Fibroblast of the aortic adventitia (primary cell): Measurements from ENCODE around the gene SLC6A6. TPM values are rescaled to one million over a fixed set of nuclear protein-coding genes. Genes with fewer than 3 reads are reported as not detected.

ENCODE experiments used
- DNase-seq: peaks from one replicate; pipeline ENCODE4 v3.0.0-alpha.2; 2010; ENCODE audit warnings: low read depth
- H3K4me3 ChIP-seq: 2 replicates; pipeline ENCODE4 v1.5.1; 2011; ENCODE audit warnings: low read depth, mild to moderate bottlenecking, control low read depth, low read length, moderate library complexity
- total RNA-seq: library from RNA; depleted of rRNA; stranded (reverse); fragments of >200 nt; gene quantifications from 2 replicates; pipeline ENCODE4 v1.2.3, GENCODE V29; 2012; ENCODE audit warnings: low replicate concordance
- TF ChIP-seq, protein P1 (sequence below): IDR thresholded peaks from 2 replicates; pipeline ENCODE4 v1.5.1; 2011; ENCODE audit warnings: mild to moderate bottlenecking, low read length, control low read depth, inconsistent platforms; ENCODE audit not compliant: insufficient read depth

The SLC6A6 gene
- total RNA-seq, 1 donor, result 31.4 TPM

DNA sequence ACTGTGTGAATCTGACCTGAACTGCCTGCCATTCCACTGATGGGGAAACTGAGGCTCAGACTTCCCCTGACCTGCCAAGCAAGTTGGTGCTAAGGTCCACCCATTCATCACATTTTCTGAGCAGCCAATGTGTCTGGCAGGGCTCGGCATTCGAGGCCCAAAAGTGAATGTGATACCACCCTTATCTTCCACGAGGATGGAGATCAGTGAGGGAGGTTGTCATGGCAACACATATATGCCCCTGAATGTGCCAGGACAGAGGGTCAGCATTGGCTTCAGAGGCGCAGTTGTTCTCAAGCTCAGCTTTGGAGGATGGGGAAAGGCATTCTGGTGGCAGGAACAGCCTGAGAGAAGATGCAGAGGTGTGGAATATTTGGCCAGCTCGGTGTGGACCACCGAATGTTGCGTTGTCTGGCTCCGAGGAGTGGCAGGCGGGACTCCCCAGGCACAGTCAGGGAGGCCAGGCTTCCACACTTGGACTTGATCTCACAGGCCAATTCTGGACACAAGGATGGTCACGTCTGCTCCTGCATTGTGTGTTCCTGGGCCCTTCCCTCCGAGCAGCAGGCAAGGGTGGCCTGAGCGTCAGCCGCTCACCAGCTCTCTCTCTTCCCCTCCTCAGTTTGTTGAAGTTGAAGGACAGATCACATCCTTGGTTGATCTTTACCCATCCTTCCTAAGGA is 74.3 kb downstream of the SLC6A6 start:
- no peak overlapping the region for H3K4me3 ChIP-seq
- TF ChIP-seq, protein P1, sequence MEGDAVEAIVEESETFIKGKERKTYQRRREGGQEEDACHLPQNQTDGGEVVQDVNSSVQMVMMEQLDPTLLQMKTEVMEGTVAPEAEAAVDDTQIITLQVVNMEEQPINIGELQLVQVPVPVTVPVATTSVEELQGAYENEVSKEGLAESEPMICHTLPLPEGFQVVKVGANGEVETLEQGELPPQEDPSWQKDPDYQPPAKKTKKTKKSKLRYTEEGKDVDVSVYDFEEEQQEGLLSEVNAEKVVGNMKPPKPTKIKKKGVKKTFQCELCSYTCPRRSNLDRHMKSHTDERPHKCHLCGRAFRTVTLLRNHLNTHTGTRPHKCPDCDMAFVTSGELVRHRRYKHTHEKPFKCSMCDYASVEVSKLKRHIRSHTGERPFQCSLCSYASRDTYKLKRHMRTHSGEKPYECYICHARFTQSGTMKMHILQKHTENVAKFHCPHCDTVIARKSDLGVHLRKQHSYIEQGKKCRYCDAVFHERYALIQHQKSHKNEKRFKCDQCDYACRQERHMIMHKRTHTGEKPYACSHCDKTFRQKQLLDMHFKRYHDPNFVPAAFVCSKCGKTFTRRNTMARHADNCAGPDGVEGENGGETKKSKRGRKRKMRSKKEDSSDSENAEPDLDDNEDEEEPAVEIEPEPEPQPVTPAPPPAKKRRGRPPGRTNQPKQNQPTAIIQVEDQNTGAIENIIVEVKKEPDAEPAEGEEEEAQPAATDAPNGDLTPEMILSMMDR, result no peak
- no peak for DNase-seq

DNA sequence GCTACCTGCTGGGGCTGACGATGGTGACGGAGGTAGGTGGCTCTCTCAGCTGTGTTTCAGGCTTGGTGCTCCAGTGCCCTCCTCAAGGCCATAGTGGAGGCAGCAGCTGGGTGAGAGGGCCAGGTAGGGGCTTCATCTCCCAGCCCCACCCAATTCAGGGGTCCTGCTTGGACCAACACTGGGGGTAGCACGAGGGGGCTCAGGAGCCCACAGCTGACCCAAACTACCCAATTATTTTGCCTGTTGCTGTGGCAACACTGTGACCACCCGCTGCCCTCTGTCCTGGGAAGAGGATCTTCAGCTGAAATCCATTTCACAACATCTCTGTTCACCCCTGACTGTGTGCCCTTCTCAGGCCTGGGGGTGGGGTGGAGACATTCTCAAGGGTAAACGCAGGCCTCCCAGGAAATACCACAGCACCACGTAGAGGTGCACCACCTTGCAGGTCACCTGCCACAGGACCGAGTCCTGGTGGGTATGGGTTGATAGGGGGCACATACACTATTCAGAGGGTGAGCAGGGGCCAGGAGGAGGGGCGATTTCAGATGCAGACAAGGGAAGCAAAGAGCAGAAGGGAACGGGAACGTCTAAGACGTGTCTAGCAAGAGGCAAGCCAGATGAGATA is 75.0 kb downstream of the SLC6A6 start:
- no peak for DNase-seq
- TF ChIP-seq, protein P1, result no peak
- H3K4me3 ChIP-seq, result no peak overlapping the region

DNA sequence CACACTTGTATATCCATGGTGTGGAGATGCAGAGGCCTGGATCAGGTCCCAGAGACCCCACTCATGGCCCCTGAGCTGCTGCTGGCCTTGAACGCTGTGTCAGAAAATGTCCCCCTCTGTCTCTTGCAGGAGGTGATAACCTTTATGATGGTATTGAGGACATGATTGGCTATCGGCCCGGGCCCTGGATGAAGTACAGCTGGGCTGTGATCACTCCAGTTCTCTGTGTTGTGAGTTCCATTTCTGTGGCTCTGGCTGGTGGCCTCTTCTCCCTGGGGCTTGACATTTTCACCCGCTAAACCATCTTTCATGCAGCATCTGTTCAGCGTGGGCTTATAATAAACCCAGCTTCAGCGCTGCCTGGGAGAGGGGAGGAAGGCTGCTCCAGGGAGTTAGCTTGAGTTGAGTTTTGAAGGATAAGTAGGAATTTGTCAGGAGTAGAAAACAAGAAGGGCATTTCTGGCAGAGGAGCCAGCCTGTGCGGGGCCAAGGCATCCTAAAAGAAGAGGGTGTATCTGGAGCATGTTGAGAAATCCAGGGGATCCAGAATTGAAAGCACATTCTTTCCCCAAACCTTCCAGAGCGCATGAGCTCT is 76.6 kb downstream of the SLC6A6 start:
- no peak overlapping the region for H3K4me3 ChIP-seq
- TF ChIP-seq, protein P1, result no peak
- no peak for DNase-seq

DNA sequence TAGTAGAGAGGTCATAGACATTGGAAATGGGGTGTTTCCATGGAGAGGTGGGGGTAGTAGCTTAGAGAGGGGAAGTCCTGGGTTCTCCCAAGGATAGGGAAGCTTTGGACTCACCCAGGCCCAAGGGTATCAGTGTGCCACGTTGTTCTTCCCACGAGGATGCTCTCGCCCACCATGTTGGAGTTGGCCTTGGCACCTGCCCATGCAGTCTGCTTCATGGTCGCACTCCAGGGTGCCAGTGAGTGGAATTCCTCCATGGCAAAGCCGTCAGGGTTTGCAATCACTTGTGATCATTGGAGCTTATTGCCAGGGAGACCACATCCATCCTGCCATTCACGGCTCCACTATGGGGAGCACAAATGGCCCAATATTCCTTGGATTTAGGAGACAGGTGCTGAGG is 77.2 kb downstream of the SLC6A6 start:
- DNase-seq, result no peak
- no peak overlapping the region for H3K4me3 ChIP-seq
- TF ChIP-seq, protein P1, result no peak

DNA sequence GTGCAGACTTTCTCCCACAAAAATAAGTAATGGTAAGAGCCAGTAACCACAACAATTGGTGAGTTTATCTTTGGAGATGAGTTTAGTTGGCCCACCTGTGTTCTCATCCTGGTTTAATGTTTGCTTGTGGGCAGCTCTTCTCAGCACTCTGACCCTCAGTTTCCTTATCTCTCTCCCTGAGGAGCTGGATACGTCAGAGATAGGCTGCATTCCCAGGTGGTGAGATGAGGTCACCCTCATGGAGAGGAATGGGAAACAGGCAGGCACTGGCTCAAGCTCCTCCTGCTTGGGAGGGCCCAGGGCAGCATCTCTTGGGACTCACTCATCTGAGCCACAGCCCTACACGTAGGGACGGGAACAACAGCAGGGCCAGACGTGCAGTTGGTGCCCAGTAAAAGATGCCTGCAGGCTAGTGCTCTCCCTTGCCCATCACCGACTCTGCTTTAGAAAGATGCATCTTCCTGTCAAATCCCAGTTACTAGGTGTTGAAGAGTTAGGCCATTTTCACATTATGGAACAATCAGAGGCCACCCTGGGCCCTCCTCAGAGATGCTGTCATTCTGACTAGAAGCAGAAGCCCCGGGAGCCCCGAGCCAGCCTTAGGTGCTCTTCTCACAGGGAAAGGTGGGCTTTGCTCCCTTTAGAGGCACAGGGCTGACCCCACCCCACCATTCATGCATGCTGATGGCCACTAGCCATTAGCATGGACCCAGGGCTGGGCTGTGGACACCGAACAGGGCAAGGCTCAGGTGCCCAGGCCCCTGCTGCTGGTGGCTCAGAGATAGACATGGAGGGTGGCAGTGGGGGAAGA is 78.0 kb downstream of the SLC6A6 start:
- TF ChIP-seq, protein P1, result no peak
- no peak overlapping the region for H3K4me3 ChIP-seq
- peak; percentile 83 for DNase-seq

DNA sequence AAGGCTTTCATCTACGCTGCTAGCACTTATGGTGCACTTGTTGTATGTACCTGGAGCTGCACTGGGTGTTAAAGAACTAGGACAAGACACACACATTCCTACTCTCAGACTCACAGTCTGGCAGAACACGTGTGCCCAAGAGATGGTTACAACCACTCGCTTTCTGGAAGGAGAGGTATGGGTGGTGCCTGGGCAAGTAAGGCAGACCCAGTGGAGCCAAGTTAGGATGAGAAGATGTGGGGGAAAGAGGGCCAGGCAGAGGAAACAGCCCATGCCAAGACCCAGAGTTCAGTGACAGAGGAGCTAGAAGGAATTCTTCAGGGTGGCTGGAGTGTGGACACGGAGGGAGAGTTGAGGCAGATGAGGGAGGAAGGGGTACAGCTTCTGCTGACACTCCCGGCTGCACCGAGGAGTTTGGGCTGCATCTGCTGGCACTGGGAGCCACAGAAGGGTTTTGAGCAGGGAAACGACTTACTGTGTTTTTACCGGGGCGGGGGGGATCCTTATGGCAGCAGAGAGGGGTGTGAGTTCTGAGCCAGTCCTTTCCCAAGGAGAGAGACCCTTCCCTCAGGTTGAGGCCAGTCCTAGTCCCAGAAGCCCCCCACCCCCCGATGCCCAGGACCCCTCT is 78.7 kb downstream of the SLC6A6 start:
- no peak for DNase-seq
- TF ChIP-seq, protein P1, result no peak

More for the DNA sequence above, 78.7 kb downstream of the SLC6A6 start:
- no peak overlapping the region for H3K4me3 ChIP-seq
